ENCODE data around the gene MACROD2. TPM values are rescaled to one million over a fixed set of nuclear protein-coding genes. Genes with fewer than 3 reads are reported as not detected.

Gene MACROD2
- total RNA-seq, 1 experiment from 2014 or later, result 1.5 TPM

- Histone ChIP-seq H3K4me3 (ENCODE audit: insufficient read depth, low read depth, low read length) (no peak overlapping the region), H3K36me3 (replicated peaks; ENCODE audit: control insufficient read depth, insufficient read depth, low read length) (no peaks in the 10 kb centered on the region), H3K27me3 (ENCODE audit: control insufficient read depth, insufficient read depth, low read length) (no peaks in the 10 kb centered on the region)
- DNase-seq, result no peak
Observed at GRCh38 chr20:15257569-15257870, 1262.2 kb downstream of the MACROD2 start.

- H3K27me3 ChIP-seq (ENCODE audit: control insufficient read depth, insufficient read depth, low read length), result no peaks in the 10 kb centered on the region
- H3K36me3 ChIP-seq (replicated peaks; ENCODE audit: control insufficient read depth, insufficient read depth, low read length), result no peaks in the 10 kb centered on the region
- H3K4me3 ChIP-seq (ENCODE audit: insufficient read depth, low read depth, low read length), result no peak overlapping the region
- DNase-seq, result no peak
Observed at GRCh38 chr20:15265581-15266309, 1270.4 kb downstream of the MACROD2 start.

GRCh38 chr20:15267935-15268334 is 1272.6 kb downstream of the MACROD2 start:
- DNase-seq, result no peak

GRCh38 chr20:15278041-15278440 is 1282.7 kb downstream of the MACROD2 start:
- no peaks in the 10 kb centered on the region for H3K36me3 ChIP-seq (replicated peaks; ENCODE audit: control insufficient read depth, insufficient read depth, low read length)
- H3K4me3 ChIP-seq (ENCODE audit: insufficient read depth, low read depth, low read length), result no peak overlapping the region
- no peak for DNase-seq
- H3K27me3 ChIP-seq (ENCODE audit: control insufficient read depth, insufficient read depth, low read length), result no peaks in the 10 kb centered on the region; the same call in 1 of the 2 replicates

More at GRCh38 chr20:15267935-15268334, 1272.6 kb downstream of the MACROD2 start:
- Histone ChIP-seq H3K4me3 (ENCODE audit: insufficient read depth, low read depth, low read length) (no peak overlapping the region), H3K27me3 (ENCODE audit: control insufficient read depth, insufficient read depth, low read length) (no peaks in the 10 kb centered on the region), H3K36me3 (replicated peaks; ENCODE audit: control insufficient read depth, insufficient read depth, low read length) (no peaks in the 10 kb centered on the region)

GRCh38 chr20:15287329-15287728 is 1292.0 kb downstream of the MACROD2 start:
- no peak overlapping the region for H3K4me3 ChIP-seq (ENCODE audit: insufficient read depth, low read depth, low read length)
- DNase-seq, result no peak
- no peaks in the 10 kb centered on the region for H3K36me3 ChIP-seq (replicated peaks; ENCODE audit: control insufficient read depth, insufficient read depth, low read length)
- no peaks in the 10 kb centered on the region for H3K27me3 ChIP-seq (ENCODE audit: control insufficient read depth, insufficient read depth, low read length)

GRCh38 chr20:15288106-15288505 is 1292.8 kb downstream of the MACROD2 start:
- H3K36me3 ChIP-seq (replicated peaks; ENCODE audit: control insufficient read depth, insufficient read depth, low read length), result no peaks in the 10 kb centered on the region
- DNase-seq, result no peak
- H3K27me3 ChIP-seq (ENCODE audit: control insufficient read depth, insufficient read depth, low read length), result no peaks in the 10 kb centered on the region

GRCh38 chr20:15289337-15289736 is 1294.0 kb downstream of the MACROD2 start:
- Histone ChIP-seq H3K36me3 (replicated peaks; ENCODE audit: control insufficient read depth, insufficient read depth, low read length) (no peaks in the 10 kb centered on the region), H3K4me3 (ENCODE audit: insufficient read depth, low read depth, low read length) (no peak overlapping the region), H3K27me3 (ENCODE audit: control insufficient read depth, insufficient read depth, low read length) (no peaks in the 10 kb centered on the region)
- DNase-seq, result no peak

More at GRCh38 chr20:15288106-15288505, 1292.8 kb downstream of the MACROD2 start:
- H3K4me3 ChIP-seq (ENCODE audit: insufficient read depth, low read depth, low read length), result no peak overlapping the region

- no peak for DNase-seq
- no peaks in the 10 kb centered on the region for H3K27me3 ChIP-seq (ENCODE audit: control insufficient read depth, insufficient read depth, low read length)
- H3K4me3 ChIP-seq (ENCODE audit: insufficient read depth, low read depth, low read length), result no peak overlapping the region
- H3K36me3 ChIP-seq (replicated peaks; ENCODE audit: control insufficient read depth, insufficient read depth, low read length), result no peaks in the 10 kb centered on the region
Observed at GRCh38 chr20:15292405-15292804, 1297.1 kb downstream of the MACROD2 start.

GRCh38 chr20:15296422-15296821 is 1301.1 kb downstream of the MACROD2 start:
- H3K27me3 ChIP-seq (ENCODE audit: control insufficient read depth, insufficient read depth, low read length), result no peaks in the 10 kb centered on the region
- DNase-seq, result no peak
- no peaks in the 10 kb centered on the region for H3K36me3 ChIP-seq (replicated peaks; ENCODE audit: control insufficient read depth, insufficient read depth, low read length)
- H3K4me3 ChIP-seq (ENCODE audit: insufficient read depth, low read depth, low read length), result no peak overlapping the region

- Histone ChIP-seq H3K4me3 (ENCODE audit: insufficient read depth, low read depth, low read length) (no peak overlapping the region), H3K36me3 (replicated peaks; ENCODE audit: control insufficient read depth, insufficient read depth, low read length) (no peaks in the 10 kb centered on the region), H3K27me3 (ENCODE audit: control insufficient read depth, insufficient read depth, low read length) (no peaks in the 10 kb centered on the region)
- no peak for DNase-seq
Observed at GRCh38 chr20:15297059-15297875, 1302.0 kb downstream of the MACROD2 start.

GRCh38 chr20:15302075-15302474 is 1306.8 kb downstream of the MACROD2 start:
- DNase-seq, result no peak
- H3K36me3 ChIP-seq (replicated peaks; ENCODE audit: control insufficient read depth, insufficient read depth, low read length), result no peaks in the 10 kb centered on the region
- no peaks in the 10 kb centered on the region for H3K27me3 ChIP-seq (ENCODE audit: control insufficient read depth, insufficient read depth, low read length)
- no peak overlapping the region for H3K4me3 ChIP-seq (ENCODE audit: insufficient read depth, low read depth, low read length)

GRCh38 chr20:15310361-15310760 is 1315.0 kb downstream of the MACROD2 start:
- no peak for DNase-seq
- H3K36me3 ChIP-seq (replicated peaks; ENCODE audit: control insufficient read depth, insufficient read depth, low read length), result no peaks in the 10 kb centered on the region
- H3K27me3 ChIP-seq (ENCODE audit: control insufficient read depth, insufficient read depth, low read length), result no peaks in the 10 kb centered on the region
- H3K4me3 ChIP-seq (ENCODE audit: insufficient read depth, low read depth, low read length), result no peak overlapping the region

GRCh38 chr20:15316556-15316955 is 1321.2 kb downstream of the MACROD2 start:
- H3K36me3 ChIP-seq (replicated peaks; ENCODE audit: control insufficient read depth, insufficient read depth, low read length), result no peaks in the 10 kb centered on the region
- H3K27me3 ChIP-seq (ENCODE audit: control insufficient read depth, insufficient read depth, low read length), result no peaks in the 10 kb centered on the region
- no peak overlapping the region for H3K4me3 ChIP-seq (ENCODE audit: insufficient read depth, low read depth, low read length)
- no peak for DNase-seq

GRCh38 chr20:15317546-15318232 is 1322.4 kb downstream of the MACROD2 start:
- H3K36me3 ChIP-seq (replicated peaks; ENCODE audit: control insufficient read depth, insufficient read depth, low read length), result no peaks in the 10 kb centered on the region
- DNase-seq, result no peak
- H3K4me3 ChIP-seq (ENCODE audit: insufficient read depth, low read depth, low read length), result no peak overlapping the region
- no peaks in the 10 kb centered on the region for H3K27me3 ChIP-seq (ENCODE audit: control insufficient read depth, insufficient read depth, low read length)

- no peak for DNase-seq
- Histone ChIP-seq H3K36me3 (replicated peaks; ENCODE audit: control insufficient read depth, insufficient read depth, low read length) (no peaks in the 10 kb centered on the region), H3K27me3 (ENCODE audit: control insufficient read depth, insufficient read depth, low read length) (no peaks in the 10 kb centered on the region), H3K4me3 (ENCODE audit: insufficient read depth, low read depth, low read length) (no peak overlapping the region)
Observed at GRCh38 chr20:15318682-15319081, 1323.4 kb downstream of the MACROD2 start.

Measured in H7 (cell line).